Activated T-cell treated with anti-CD3 and anti-CD28 coated beads, Interleukin-2, amount 50 U/mL, for 72 hours (primary cell): ENCODE data around the gene RAB3C. TPM values are rescaled to one million over a fixed set of nuclear protein-coding genes. Genes with fewer than 3 reads are reported as not detected.
"Not testable (repeated sequence)": the region's sequence is repeated elsewhere in the genome, so short reads cannot be mapped to it uniquely, and the experiment has no call there.

ENCODE experiments used
- ATAC-seq, 2 donors: fragments of 150-1000 bp; cut with Tn5 transposase; replicated peaks in 1 of 2; 2 replicates each; pipeline ENCODE4 v1.10.0; 2021; ENCODE audit warnings: moderate library complexity in 2 of 2, mild to moderate bottlenecking in 1 of 2
- DNase-seq, 2 donors: peaks; one replicate each; pipeline ENCODE4 v3.0.0; 2021 to 2022; ENCODE audit warnings: mixed read lengths in 1 of 2
- H3K27ac Mint-ChIP-seq: one replicate; pipeline ENCODE4 v1.8.0; 2022; ENCODE audit warnings: mild to moderate bottlenecking, moderate library complexity, mixed read lengths
- H3K27me3 Mint-ChIP-seq: one replicate; pipeline ENCODE4 v1.8.0; 2022; ENCODE audit warnings: low read depth, mixed read lengths
- H3K36me3 Mint-ChIP-seq, 2 donors: one replicate each; pipeline ENCODE4 v1.8.0; 2022; ENCODE audit warnings: mixed read lengths in 2 of 2, mild to moderate bottlenecking in 1 of 2; ENCODE audit not compliant: insufficient read depth in 2 of 2
- H3K4me1 Mint-ChIP-seq: one replicate; pipeline ENCODE4 v1.8.0; 2022; ENCODE audit warnings: low read depth, mixed read lengths
- H3K4me3 Mint-ChIP-seq, 2 donors: one replicate each; pipeline ENCODE4 v1.8.0; 2022; ENCODE audit warnings: mild to moderate bottlenecking in 2 of 2, mixed read lengths in 2 of 2, moderate library complexity in 2 of 2
- H3K9me3 Mint-ChIP-seq, 2 donors: one replicate each; pipeline ENCODE4 v1.8.0; 2022; ENCODE audit warnings: mixed read lengths in 2 of 2
- total RNA-seq, 2 donors: library from RNA; stranded (reverse); gene quantifications; one replicate each; pipeline ENCODE4 v1.2.3, GENCODE V29; 2022

The RAB3C gene
- total RNA-seq, 2 donors from 2014 or later, result not detected

- Mint-ChIP-seq H3K4me1 (no peaks in the 10 kb centered on the region), H3K36me3 (no peaks in the 10 kb centered on the region), H3K27me3 (peaks cover 7% of the 10 kb centered on the region), H3K9me3 (no peaks in the 10 kb centered on the region), H3K27ac (no peak overlapping the region), H3K4me3 (no peak overlapping the region)
- no peak for ATAC-seq
- DNase-seq, result no peak
Observed at GRCh38 chr5:58703925-58704555, 121.2 kb downstream of the RAB3C start.

- Mint-ChIP-seq H3K36me3 (no peaks in the 10 kb centered on the region), H3K27me3 (peaks cover 7% of the 10 kb centered on the region), H3K9me3 (no peaks in the 10 kb centered on the region), H3K4me3 (no peak overlapping the region), H3K27ac (no peak overlapping the region), H3K4me1 (no peaks in the 10 kb centered on the region)
- DNase-seq (no peak), ATAC-seq (no peak)
Observed at GRCh38 chr5:58706736-58707135, 123.9 kb downstream of the RAB3C start.

- peaks cover 7% of the 10 kb centered on the region for H3K27me3 Mint-ChIP-seq
Observed at GRCh38 chr5:58708456-58708855, 125.6 kb downstream of the RAB3C start.

GRCh38 chr5:58710425-58710824 is 127.5 kb downstream of the RAB3C start:
- not testable (repeated sequence) for ATAC-seq, H3K4me1 Mint-ChIP-seq, H3K27ac Mint-ChIP-seq, H3K27me3 Mint-ChIP-seq, H3K4me3 Mint-ChIP-seq, H3K36me3 Mint-ChIP-seq, H3K9me3 Mint-ChIP-seq, DNase-seq

More at GRCh38 chr5:58708456-58708855, 125.6 kb downstream of the RAB3C start:
- peaks cover 0 to 1% of the 10 kb centered on the region in 2 donors for H3K9me3 Mint-ChIP-seq
- no peaks in the 10 kb centered on the region for H3K36me3 Mint-ChIP-seq
- no peak for DNase-seq
- ATAC-seq, result no peak
- H3K4me1 Mint-ChIP-seq, result no peaks in the 10 kb centered on the region
- H3K27ac Mint-ChIP-seq, result no peak overlapping the region
- H3K4me3 Mint-ChIP-seq, result no peak overlapping the region

- Mint-ChIP-seq H3K27ac (no peak overlapping the region), H3K27me3 (no peaks in the 10 kb centered on the region), H3K4me3 (no peak overlapping the region), H3K9me3 (peaks cover 0 to 3% of the 10 kb centered on the region in 2 donors), H3K36me3 (no peaks in the 10 kb centered on the region), H3K4me1 (no peaks in the 10 kb centered on the region)
- no peak for ATAC-seq
- no peak for DNase-seq
Observed at GRCh38 chr5:58710871-58711270, 128.0 kb downstream of the RAB3C start.

GRCh38 chr5:58711965-58712364 is 129.1 kb downstream of the RAB3C start:
- Mint-ChIP-seq H3K36me3 (no peaks in the 10 kb centered on the region), H3K4me1 (no peaks in the 10 kb centered on the region), H3K9me3 (peaks cover 0 to 3% of the 10 kb centered on the region in 2 donors), H3K27me3 (peaks cover 5% of the 10 kb centered on the region), H3K4me3 (no peak overlapping the region), H3K27ac (no peak overlapping the region)
- ATAC-seq (no peak), DNase-seq (no peak)

GRCh38 chr5:58714046-58714445 is 131.2 kb downstream of the RAB3C start:
- DNase-seq (no peak), ATAC-seq (no peak)
- peaks cover 15% of the 10 kb centered on the region for H3K27me3 Mint-ChIP-seq
- no peaks in the 10 kb centered on the region for H3K4me1 Mint-ChIP-seq
- no peaks in the 10 kb centered on the region for H3K36me3 Mint-ChIP-seq
- peaks cover 0 to 3% of the 10 kb centered on the region in 2 donors for H3K9me3 Mint-ChIP-seq
- H3K27ac Mint-ChIP-seq, result no peak overlapping the region
- H3K4me3 Mint-ChIP-seq, result no peak overlapping the region

GRCh38 chr5:58715997-58716656 is 133.3 kb downstream of the RAB3C start:
- Mint-ChIP-seq H3K27me3 (peaks cover 15% of the 10 kb centered on the region), H3K4me3 (no peak overlapping the region), H3K4me1 (no peaks in the 10 kb centered on the region), H3K36me3 (no peaks in the 10 kb centered on the region), H3K27ac (no peak overlapping the region), H3K9me3 (peaks cover 0 to 3% of the 10 kb centered on the region in 2 donors)
- no peak for ATAC-seq
- no peak for DNase-seq

GRCh38 chr5:58716713-58717112 is 133.8 kb downstream of the RAB3C start:
- H3K36me3 Mint-ChIP-seq, result no peaks in the 10 kb centered on the region
- ATAC-seq (no peak), DNase-seq (no peak)
- H3K27ac Mint-ChIP-seq, result no peak overlapping the region
- H3K9me3 Mint-ChIP-seq, result peaks cover 0 to 3% of the 10 kb centered on the region in 2 donors
- no peaks in the 10 kb centered on the region for H3K4me1 Mint-ChIP-seq
- no peak overlapping the region for H3K4me3 Mint-ChIP-seq
- H3K27me3 Mint-ChIP-seq, result peaks cover 16% of the 10 kb centered on the region

- peaks cover 0 to 3% of the 10 kb centered on the region in 2 donors for H3K9me3 Mint-ChIP-seq
- H3K27me3 Mint-ChIP-seq, result peaks cover 20% of the 10 kb centered on the region
- H3K4me3 Mint-ChIP-seq, result no peak overlapping the region
- no peak for ATAC-seq
- H3K4me1 Mint-ChIP-seq, result no peaks in the 10 kb centered on the region
- H3K36me3 Mint-ChIP-seq, result no peaks in the 10 kb centered on the region
- no peak for DNase-seq
- no peak overlapping the region for H3K27ac Mint-ChIP-seq
Observed at GRCh38 chr5:58717303-58718007, 134.6 kb downstream of the RAB3C start.

- H3K4me3 Mint-ChIP-seq, result no peak overlapping the region
- H3K27ac Mint-ChIP-seq, result no peak overlapping the region
- no peaks in the 10 kb centered on the region for H3K4me1 Mint-ChIP-seq
- H3K27me3 Mint-ChIP-seq, result peaks cover 24% of the 10 kb centered on the region
- peaks cover 0 to 2% of the 10 kb centered on the region in 2 donors for H3K9me3 Mint-ChIP-seq
- H3K36me3 Mint-ChIP-seq, result no peaks in the 10 kb centered on the region
- no peak for DNase-seq
- no peak for ATAC-seq
Observed at GRCh38 chr5:58718269-58718978, 135.5 kb downstream of the RAB3C start.

- H3K27ac Mint-ChIP-seq, result no peak overlapping the region
- peaks cover 19% of the 10 kb centered on the region for H3K27me3 Mint-ChIP-seq
- H3K4me1 Mint-ChIP-seq, result no peaks in the 10 kb centered on the region
- no peak for ATAC-seq
- no peak overlapping the region for H3K4me3 Mint-ChIP-seq
- H3K36me3 Mint-ChIP-seq, result no peaks in the 10 kb centered on the region
- H3K9me3 Mint-ChIP-seq, result no peaks in the 10 kb centered on the region
- no peak for DNase-seq
Observed at GRCh38 chr5:58722160-58722559, 139.3 kb downstream of the RAB3C start.

- no peak for ATAC-seq
- Mint-ChIP-seq H3K27ac (no peak overlapping the region), H3K36me3 (no peaks in the 10 kb centered on the region), H3K4me1 (no peaks in the 10 kb centered on the region), H3K9me3 (no peaks in the 10 kb centered on the region), H3K27me3 (peaks cover 27% of the 10 kb centered on the region), H3K4me3 (no peak overlapping the region)
- DNase-seq, result no peak
Observed at GRCh38 chr5:58724992-58725391, 142.1 kb downstream of the RAB3C start.
